ENCODE measurements around the gene CHAF1A.
A peak's percentile ranks its signal among the peaks of the same experiment; 100 is the strongest.

GRCh38 chr19:4455719-4456475, 53.5 kb downstream of the CHAF1A start:
- TF ChIP-seq CTCF (conservative IDR thresholded peaks at IDR 0.05 in 1 of 2, IDR thresholded peaks at IDR 0.05 in 1 of 2; ENCODE audit: low read depth in 1 of 2, low read length in 2 of 2) (peak in 1 of 2 donors; percentile 7), EZH2 (IDR thresholded peaks at IDR 0.05; ENCODE audit: low read length, missing control alignments) (no peak)
